HCT116 (cell line): ENCODE results near the gene CDC42SE2.

Experiments used
- CTCF ChIP-seq, 3 experiments: fragments of 200-600 bp in 1 of 3; sonication (generic) in 1 of 3; IDR thresholded peaks in 2 of 3; conservative IDR thresholded peaks in 1 of 3; 2 replicates each; pipeline ENCODE4 v1.5.1; 2012 to 2017; ENCODE audit warnings: low read depth in 2 of 3, low read length in 2 of 3, antibody characterized with exemption in 1 of 3, borderline replicate concordance in 1 of 3, control low read depth in 1 of 3, mild to moderate bottlenecking in 1 of 3, mixed read lengths in 1 of 3, mixed run types in 1 of 3, moderate library complexity in 1 of 3; ENCODE audit not compliant: insufficient read depth in 1 of 3
- ELF1 ChIP-seq: IDR thresholded peaks from 2 replicates; pipeline ENCODE4 v1.6.1; 2012; ENCODE audit warnings: low read depth, borderline replicate concordance
- EZH2phosphoT487 ChIP-seq: fragments of 200-600 bp; IDR thresholded peaks from 2 replicates; pipeline ENCODE4 v1.6.1; 2018; ENCODE audit warnings: antibody characterized with exemption, borderline replicate concordance
- POLR2A ChIP-seq: IDR thresholded peaks from 2 replicates; pipeline ENCODE4 v1.7.0; 2011; ENCODE audit warnings: borderline replicate concordance; ENCODE audit not compliant: insufficient read depth, insufficient read length; ENCODE audit errors: extremely low read depth
- POLR2AphosphoS5 ChIP-seq: IDR thresholded peaks from 2 replicates; pipeline ENCODE4 v1.6.1; 2011; ENCODE audit warnings: mild to moderate bottlenecking, low read depth, low read length, moderate library complexity
- SP1 ChIP-seq: IDR thresholded peaks from 2 replicates; pipeline ENCODE4 v1.6.1; 2012; ENCODE audit warnings: low read depth
- ZBTB33 ChIP-seq: IDR thresholded peaks from 2 replicates; pipeline ENCODE4 v1.6.1; 2011; ENCODE audit warnings: mild to moderate bottlenecking, low read length, moderate library complexity; ENCODE audit not compliant: insufficient replicate concordance; ENCODE audit errors: extremely low read depth
- ZNF274 ChIP-seq: fragments of 200-500 bp; sonication (Bioruptor generic); IDR thresholded peaks from 2 replicates; pipeline ENCODE4 v1.6.1; 2014; ENCODE audit warnings: mild to moderate bottlenecking, low read depth, low read length, inconsistent platforms

GRCh38 chr5:131226899-131227298 lies 37.0 kb upstream of the CDC42SE2 start:
- TF ChIP-seq ELF1 = no peak
- no peak for TF ChIP-seq CTCF (IDR thresholded peaks at IDR 0.05 in 2 of 3, conservative IDR thresholded peaks at IDR 0.05 in 1 of 3; ENCODE audit: borderline replicate concordance in 1 of 3, insufficient read depth in 1 of 3, low read depth in 2 of 3, low read length in 2 of 3)
- no peak for TF ChIP-seq POLR2A
- no peak for TF ChIP-seq ZBTB33
- TF ChIP-seq SP1 = no peak
- TF ChIP-seq POLR2AphosphoS5 = no peak
- no peak for TF ChIP-seq EZH2phosphoT487
- TF ChIP-seq ZNF274 = no peak
